Activated naive CD8-positive, alpha-beta T cell treated with anti-CD3 and anti-CD28 coated beads, Interleukin-2, amount 10 ng/mL, durations not matched to agents 7 days and 5 days (primary cell): ENCODE data around the gene NT5DC3. TPM values are rescaled to one million over a fixed set of nuclear protein-coding genes. Genes with fewer than 3 reads are reported as not detected.
"Not testable (repeated sequence)": the region's sequence is repeated elsewhere in the genome, so short reads cannot be mapped to it uniquely, and the experiment has no call there.

ENCODE experiments used
- ATAC-seq: fragments of 150-1000 bp; cut with Tn5 transposase; one replicate; pipeline ENCODE4 v1.10.0; 2021; ENCODE audit warnings: low read depth, moderate library complexity
- POLR2A ChIA-PET: fragments of 350-600 bp; sonication (Branson Sonifier 250); formaldehyde crosslinking; loops from one replicate; lab custom pipeline; 2021; ENCODE audit warnings: antibody characterized with exemption; lab: Charles Lee
- DNase-seq: peaks from one replicate; pipeline ENCODE4 v3.0.0; 2021
- H3K27ac Mint-ChIP-seq: one replicate; pipeline ENCODE4 v1.8.0; 2022; ENCODE audit warnings: mild to moderate bottlenecking, mixed read lengths
- H3K27me3 Mint-ChIP-seq: one replicate; pipeline ENCODE4 v1.8.0; 2022; ENCODE audit warnings: mild to moderate bottlenecking, moderate library complexity, mixed read lengths
- H3K36me3 Mint-ChIP-seq: one replicate; pipeline ENCODE4 v1.8.0; 2021; ENCODE audit warnings: mild to moderate bottlenecking, mixed read lengths
- H3K4me1 Mint-ChIP-seq: one replicate; pipeline ENCODE4 v1.8.0; 2021; ENCODE audit warnings: mixed read lengths
- H3K4me3 Mint-ChIP-seq: one replicate; pipeline ENCODE4 v1.8.0; 2022; ENCODE audit warnings: mild to moderate bottlenecking, moderate library complexity, mixed read lengths
- H3K9me3 Mint-ChIP-seq: one replicate; pipeline ENCODE4 v1.8.0; 2021; ENCODE audit warnings: mixed read lengths
- total RNA-seq, 2 experiments: library from RNA; stranded (reverse); gene quantifications; one replicate each; pipeline ENCODE4 v1.2.3, GENCODE V29; 2021

The NT5DC3 gene
- total RNA-seq, 2 experiments from 2014 or later, result 3.4 to 4.1 TPM

- DNase-seq, result no peak
These were observed 21.1 kb downstream of the NT5DC3 start for GRCh38 chr12:103819892-103820291.

GRCh38 chr12:103819312-103819711 lies 21.7 kb downstream of the NT5DC3 start:
- no peak for DNase-seq
- Mint-ChIP-seq H3K4me3 (no peak overlapping the region), H3K36me3 (peaks cover 12% of the 10 kb centered on the region), H3K9me3 (peaks cover 7% of the 10 kb centered on the region), H3K27ac (no peak overlapping the region), H3K4me1 (no peaks in the 10 kb centered on the region), H3K27me3 (no peaks in the 10 kb centered on the region)
- POLR2A ChIA-PET, result no interaction called here
- no peak for ATAC-seq

More at GRCh38 chr12:103819892-103820291, 21.1 kb downstream of the NT5DC3 start:
- Mint-ChIP-seq H3K4me1 (no peaks in the 10 kb centered on the region), H3K36me3 (peaks cover 12% of the 10 kb centered on the region), H3K9me3 (peaks cover 7% of the 10 kb centered on the region), H3K27ac (no peak overlapping the region), H3K4me3 (no peak overlapping the region), H3K27me3 (no peaks in the 10 kb centered on the region)
- no peak for ATAC-seq
- POLR2A ChIA-PET, result no interaction called here

- Mint-ChIP-seq H3K36me3 (peaks cover 12% of the 10 kb centered on the region), H3K9me3 (peaks cover 7% of the 10 kb centered on the region), H3K4me3 (no peak overlapping the region), H3K4me1 (no peaks in the 10 kb centered on the region), H3K27ac (no peak overlapping the region), H3K27me3 (no peaks in the 10 kb centered on the region)
- POLR2A ChIA-PET, result interaction anchor here (0.8 kb wide), 1 partner anchor 11 kb away, joined by 3 read pairs; no protein-coding TSS in a partner anchor
- ATAC-seq, result no peak
- no peak for DNase-seq
These were observed 23.2 kb downstream of the NT5DC3 start for GRCh38 chr12:103817791-103818190.

GRCh38 chr12:103816663-103817062 lies 24.4 kb downstream of the NT5DC3 start:
- DNase-seq (no peak), ATAC-seq (no peak)
- Mint-ChIP-seq H3K27ac (no peak overlapping the region), H3K27me3 (no peaks in the 10 kb centered on the region), H3K9me3 (peaks cover 5% of the 10 kb centered on the region), H3K36me3 (peaks cover 10% of the 10 kb centered on the region), H3K4me1 (no peaks in the 10 kb centered on the region), H3K4me3 (no peak overlapping the region)
- POLR2A ChIA-PET, result no interaction called here

GRCh38 chr12:103814436-103814835 lies 26.6 kb downstream of the NT5DC3 start:
- H3K27ac Mint-ChIP-seq, result no peak overlapping the region
- POLR2A ChIA-PET, result no interaction called here
- peaks cover 3% of the 10 kb centered on the region for H3K36me3 Mint-ChIP-seq
- no peaks in the 10 kb centered on the region for H3K4me1 Mint-ChIP-seq
- H3K4me3 Mint-ChIP-seq, result no peak overlapping the region
- DNase-seq, result no peak
- no peaks in the 10 kb centered on the region for H3K9me3 Mint-ChIP-seq
- H3K27me3 Mint-ChIP-seq, result no peaks in the 10 kb centered on the region
- no peak for ATAC-seq

GRCh38 chr12:103813949-103814348 lies 27.1 kb downstream of the NT5DC3 start:
- POLR2A ChIA-PET, result no interaction called here
- ATAC-seq (no peak), DNase-seq (no peak)
- no peak overlapping the region for H3K27ac Mint-ChIP-seq
- H3K9me3 Mint-ChIP-seq, result no peaks in the 10 kb centered on the region
- no peaks in the 10 kb centered on the region for H3K4me1 Mint-ChIP-seq
- peaks cover 5% of the 10 kb centered on the region for H3K36me3 Mint-ChIP-seq
- H3K27me3 Mint-ChIP-seq, result no peaks in the 10 kb centered on the region
- no peak overlapping the region for H3K4me3 Mint-ChIP-seq

GRCh38 chr12:103813426-103813825 lies 27.6 kb downstream of the NT5DC3 start:
- Mint-ChIP-seq H3K36me3 (peaks cover 5% of the 10 kb centered on the region), H3K9me3 (no peaks in the 10 kb centered on the region), H3K27ac (no peak overlapping the region), H3K27me3 (no peaks in the 10 kb centered on the region), H3K4me3 (no peak overlapping the region), H3K4me1 (no peaks in the 10 kb centered on the region)
- ATAC-seq (no peak), DNase-seq (no peak)
- POLR2A ChIA-PET, result no interaction called here

- Mint-ChIP-seq H3K27me3 (no peaks in the 10 kb centered on the region), H3K4me1 (no peaks in the 10 kb centered on the region), H3K4me3 (no peak overlapping the region), H3K9me3 (no peaks in the 10 kb centered on the region), H3K36me3 (peaks cover 5% of the 10 kb centered on the region), H3K27ac (no peak overlapping the region)
- DNase-seq (no peak), ATAC-seq (no peak)
- POLR2A ChIA-PET, result no interaction called here
These were observed 28.2 kb downstream of the NT5DC3 start for GRCh38 chr12:103812789-103813188.

GRCh38 chr12:103811791-103812190 lies 29.2 kb downstream of the NT5DC3 start:
- DNase-seq (no peak), ATAC-seq (no peak)
- Mint-ChIP-seq H3K27me3 (no peaks in the 10 kb centered on the region), H3K4me3 (no peak overlapping the region), H3K9me3 (no peaks in the 10 kb centered on the region), H3K4me1 (no peaks in the 10 kb centered on the region), H3K27ac (no peak overlapping the region), H3K36me3 (peaks cover 5% of the 10 kb centered on the region)
- POLR2A ChIA-PET, result no interaction called here

- H3K4me3 Mint-ChIP-seq, result no peak overlapping the region
- H3K27me3 Mint-ChIP-seq, result no peaks in the 10 kb centered on the region
- ATAC-seq (no peak), DNase-seq (no peak)
- POLR2A ChIA-PET, result no interaction called here
- H3K9me3 Mint-ChIP-seq, result no peaks in the 10 kb centered on the region
- H3K27ac Mint-ChIP-seq, result no peak overlapping the region
- H3K4me1 Mint-ChIP-seq, result no peaks in the 10 kb centered on the region
- peaks cover 7% of the 10 kb centered on the region for H3K36me3 Mint-ChIP-seq
These were observed 30.9 kb downstream of the NT5DC3 start for GRCh38 chr12:103810111-103810510.

GRCh38 chr12:103809639-103810038 lies 31.4 kb downstream of the NT5DC3 start:
- H3K36me3 Mint-ChIP-seq, H3K27me3 Mint-ChIP-seq, ATAC-seq, DNase-seq, H3K9me3 Mint-ChIP-seq, H3K4me3 Mint-ChIP-seq, H3K27ac Mint-ChIP-seq, POLR2A ChIA-PET, H3K4me1 Mint-ChIP-seq: not testable (repeated sequence)

GRCh38 chr12:103809154-103809553 lies 31.9 kb downstream of the NT5DC3 start:
- no peak overlapping the region for H3K27ac Mint-ChIP-seq
- DNase-seq (no peak), ATAC-seq (no peak)
- POLR2A ChIA-PET, result no interaction called here
- H3K4me3 Mint-ChIP-seq, result no peak overlapping the region
- no peaks in the 10 kb centered on the region for H3K9me3 Mint-ChIP-seq
- H3K36me3 Mint-ChIP-seq, result peaks cover 10% of the 10 kb centered on the region
- H3K27me3 Mint-ChIP-seq, result no peaks in the 10 kb centered on the region
- H3K4me1 Mint-ChIP-seq, result no peaks in the 10 kb centered on the region

- no peaks in the 10 kb centered on the region for H3K27me3 Mint-ChIP-seq
- H3K27ac Mint-ChIP-seq, result no peak overlapping the region
- POLR2A ChIA-PET, result no interaction called here
- ATAC-seq, result no peak
- H3K36me3 Mint-ChIP-seq, result peaks cover 12% of the 10 kb centered on the region
- no peaks in the 10 kb centered on the region for H3K4me1 Mint-ChIP-seq
- no peak overlapping the region for H3K4me3 Mint-ChIP-seq
- no peaks in the 10 kb centered on the region for H3K9me3 Mint-ChIP-seq
- no peak for DNase-seq
These were observed 32.7 kb downstream of the NT5DC3 start for GRCh38 chr12:103808239-103808880.

GRCh38 chr12:103807561-103808238 lies 33.3 kb downstream of the NT5DC3 start:
- H3K36me3 Mint-ChIP-seq, result peaks cover 12% of the 10 kb centered on the region
- H3K9me3 Mint-ChIP-seq, result no peaks in the 10 kb centered on the region
- DNase-seq (no peak), ATAC-seq (no peak)
- no peaks in the 10 kb centered on the region for H3K4me1 Mint-ChIP-seq
- H3K4me3 Mint-ChIP-seq, result no peak overlapping the region
- POLR2A ChIA-PET, result no interaction called here
- H3K27ac Mint-ChIP-seq, result no peak overlapping the region
- no peaks in the 10 kb centered on the region for H3K27me3 Mint-ChIP-seq
